Measurements from ENCODE around the gene PLD5. TPM values are rescaled to one million over a fixed set of nuclear protein-coding genes. Genes with fewer than 3 reads are reported as not detected.

The PLD5 gene
- not detected in 2 replicates for polyA plus RNA-seq (2011; rRNA removed)
- not detected in 2 replicates for polyA minus RNA-seq (2011; rRNA and poly(A)+ RNA removed)

- no peak for TF ChIP-seq CTCF (IDR thresholded peaks at IDR 0.05; ENCODE audit: low read depth, low read length)
- Histone ChIP-seq H3K27ac (ENCODE audit: low read depth, low read length) (no peak within 1 kb of the TSS), H3K4me3 (ENCODE audit: low read depth, low read length) (peak within 1 kb of the TSS; percentile 29), H3K27me3 (ENCODE audit: control insufficient read depth, insufficient read depth, low read length) (peaks cover 24% of the 10 kb centered on the region), H3K9me3 (ENCODE audit: control insufficient read depth, insufficient read depth, low read length) (peaks cover 3% of the 10 kb centered on the region; the same call in 1 of the 2 replicates)
- ChIA-PET CTCF (no interaction called here), POLR2A (no interaction called here)
- no peak for DNase-seq (ENCODE audit: low read depth, low spot score)
Observed at GRCh38 chr1:242524571-242525359, at the start of gene PLD5. TSS of gene PLD5 (minus strand) at chr1:242524697.

GRCh38 chr1:242569867-242570266 is 45.4 kb upstream of the PLD5 start:
- CTCF ChIA-PET, result no interaction called here

GRCh38 chr1:242568666-242569065 is 44.2 kb upstream of the PLD5 start:
- H3K4me3 ChIP-seq (ENCODE audit: low read depth, low read length), result no peak overlapping the region

More at GRCh38 chr1:242569867-242570266, 45.4 kb upstream of the PLD5 start:
- TF ChIP-seq CTCF (IDR thresholded peaks at IDR 0.05; ENCODE audit: low read depth, low read length), result no peak
- Histone ChIP-seq H3K27me3 (ENCODE audit: control insufficient read depth, insufficient read depth, low read length) (no peaks in the 10 kb centered on the region), H3K4me3 (ENCODE audit: low read depth, low read length) (no peak overlapping the region), H3K27ac (ENCODE audit: low read depth, low read length) (no peak overlapping the region), H3K9me3 (ENCODE audit: control insufficient read depth, insufficient read depth, low read length) (peaks cover 22% of the 10 kb centered on the region)
- POLR2A ChIA-PET, result no interaction called here
- no peak for DNase-seq (ENCODE audit: low read depth, low spot score)

GRCh38 chr1:242567596-242567995 is 43.1 kb upstream of the PLD5 start:
- no peaks in the 10 kb centered on the region for H3K27me3 ChIP-seq (ENCODE audit: control insufficient read depth, insufficient read depth, low read length)
- POLR2A ChIA-PET, result no interaction called here
- H3K27ac ChIP-seq (ENCODE audit: low read depth, low read length), result no peak overlapping the region
- CTCF ChIA-PET, result no interaction called here
- no peak for DNase-seq (ENCODE audit: low read depth, low spot score)
- H3K4me3 ChIP-seq (ENCODE audit: low read depth, low read length), result no peak overlapping the region
- H3K9me3 ChIP-seq (ENCODE audit: control insufficient read depth, insufficient read depth, low read length), result peaks cover 22% of the 10 kb centered on the region
- TF ChIP-seq CTCF (IDR thresholded peaks at IDR 0.05; ENCODE audit: low read depth, low read length), result no peak

More at GRCh38 chr1:242568666-242569065, 44.2 kb upstream of the PLD5 start:
- peaks cover 22% of the 10 kb centered on the region for H3K9me3 ChIP-seq (ENCODE audit: control insufficient read depth, insufficient read depth, low read length)
- TF ChIP-seq CTCF (IDR thresholded peaks at IDR 0.05; ENCODE audit: low read depth, low read length), result no peak
- POLR2A ChIA-PET, result no interaction called here
- DNase-seq (ENCODE audit: low read depth, low spot score), result no peak
- CTCF ChIA-PET, result no interaction called here
- no peaks in the 10 kb centered on the region for H3K27me3 ChIP-seq (ENCODE audit: control insufficient read depth, insufficient read depth, low read length)
- no peak overlapping the region for H3K27ac ChIP-seq (ENCODE audit: low read depth, low read length)

GRCh38 chr1:242556759-242557158 is 32.3 kb upstream of the PLD5 start:
- no peak overlapping the region for H3K4me3 ChIP-seq (ENCODE audit: low read depth, low read length)
- peaks cover 20% of the 10 kb centered on the region for H3K9me3 ChIP-seq (ENCODE audit: control insufficient read depth, insufficient read depth, low read length)
- no peaks in the 10 kb centered on the region for H3K27me3 ChIP-seq (ENCODE audit: control insufficient read depth, insufficient read depth, low read length)
- ChIA-PET CTCF (no interaction called here), POLR2A (no interaction called here)
- DNase-seq (ENCODE audit: low read depth, low spot score), result no peak
- no peak overlapping the region for H3K27ac ChIP-seq (ENCODE audit: low read depth, low read length)
- no peak for TF ChIP-seq CTCF (IDR thresholded peaks at IDR 0.05; ENCODE audit: low read depth, low read length)

Measured in AG04450 (cell line).